SK-N-SH treated with all-trans-retinoic acid at 6 μM for 48 hours (cell line): ENCODE measurements around the gene PRKAR1B.

Experiments
- ATAC-seq: fragments of 200-7000 bp; cut with Tn5 transposase; 3 replicates; pipeline ENCODE4 v1.9.1; 2020; ENCODE audit warnings: mild to moderate bottlenecking, moderate library complexity
- ARNTL ChIP-seq: fragments of 450-650 bp; formaldehyde crosslinking; IDR thresholded peaks from 2 replicates; pipeline ENCODE4 v1.5.0; 2020; ENCODE audit warnings: low read depth, mild to moderate bottlenecking, moderate library complexity, borderline replicate concordance
- BACH2 ChIP-seq: fragments of 250-450 bp; sonication (Bioruptor Pico); IDR thresholded peaks from 2 replicates; pipeline ENCODE4 v1.9.0; 2021; ENCODE audit warnings: mild to moderate bottlenecking, borderline replicate concordance
- CSDC2 ChIP-seq: fragments of 250-450 bp; sonication (Bioruptor Pico); IDR thresholded peaks from 2 replicates; pipeline ENCODE4 v1.5.0; 2020; ENCODE audit warnings: mild to moderate bottlenecking, moderate library complexity
- ESRRG ChIP-seq: fragments of 250-450 bp; sonication (Bioruptor Pico); IDR thresholded peaks from 2 replicates; pipeline ENCODE4 v1.6.1; 2021; ENCODE audit warnings: mild to moderate bottlenecking
- GLIS3 ChIP-seq: fragments of 250-450 bp; sonication (Bioruptor Pico); IDR thresholded peaks from 2 replicates; pipeline ENCODE4 v1.5.0; 2020; ENCODE audit warnings: mild to moderate bottlenecking, moderate library complexity
- ISL1 ChIP-seq: fragments of 250-450 bp; sonication (Bioruptor Pico); IDR thresholded peaks from 2 replicates; pipeline ENCODE4 v2.1.2; 2022; ENCODE audit warnings: mild to moderate bottlenecking, moderate library complexity
- OSR1 ChIP-seq: fragments of 250-450 bp; sonication (Bioruptor Pico); IDR thresholded peaks from 2 replicates; pipeline ENCODE4 v1.8.0; 2022; ENCODE audit warnings: moderate library complexity, mild to moderate bottlenecking, inconsistent platforms
- POU6F1 ChIP-seq: fragments of 250-450 bp; sonication (Bioruptor Pico); IDR thresholded peaks from 2 replicates; pipeline ENCODE4 v1.8.0; 2021; ENCODE audit warnings: low read depth, mild to moderate bottlenecking, moderate library complexity, borderline replicate concordance
- PPARA ChIP-seq: fragments of 250-450 bp; sonication (Bioruptor Pico); IDR thresholded peaks from 2 replicates; pipeline ENCODE4 v1.5.0; 2020; ENCODE audit warnings: mild to moderate bottlenecking, borderline replicate concordance
- SNAI2 ChIP-seq: fragments of 250-450 bp; sonication (Bioruptor Pico); IDR thresholded peaks from 2 replicates; pipeline ENCODE4 v1.5.0; 2020; ENCODE audit warnings: mild to moderate bottlenecking, moderate library complexity
- TCF4 ChIP-seq: fragments of 250-450 bp; sonication (Bioruptor Pico); IDR thresholded peaks from 2 replicates; pipeline ENCODE4 v1.8.0; 2021; ENCODE audit warnings: mild to moderate bottlenecking, moderate library complexity, borderline replicate concordance
- TOX ChIP-seq: fragments of 250-450 bp; sonication (Bioruptor Pico); IDR thresholded peaks from 2 replicates; pipeline ENCODE4 v1.8.0; 2021; ENCODE audit warnings: mild to moderate bottlenecking, moderate library complexity, borderline replicate concordance
- ZC3H10 ChIP-seq: fragments of 250-450 bp; sonication (Bioruptor Pico); IDR thresholded peaks from 2 replicates; pipeline ENCODE4 v1.5.1; 2021; ENCODE audit warnings: mild to moderate bottlenecking, moderate library complexity
- ZFP3 ChIP-seq: fragments of 250-450 bp; sonication (Bioruptor Pico); IDR thresholded peaks from 2 replicates; pipeline ENCODE4 v1.5.0; 2020; ENCODE audit warnings: mild to moderate bottlenecking, moderate library complexity
- ZFP30 ChIP-seq: fragments of 450-650 bp; formaldehyde crosslinking; IDR thresholded peaks from 2 replicates; pipeline ENCODE4 v1.5.0; 2022; ENCODE audit warnings: mild to moderate bottlenecking, moderate library complexity
- ZNF565 ChIP-seq: fragments of 450-650 bp; formaldehyde crosslinking; conservative IDR thresholded peaks from 2 replicates; pipeline ENCODE4 v1.5.0; 2020; ENCODE audit warnings: low read depth, mild to moderate bottlenecking, moderate library complexity
- ZNF70 ChIP-seq: fragments of 450-650 bp; formaldehyde crosslinking; IDR thresholded peaks from 2 replicates; pipeline ENCODE4 v1.5.0; 2020; ENCODE audit warnings: mild to moderate bottlenecking, moderate library complexity
- ZNF8 ChIP-seq: fragments of 450-650 bp; formaldehyde crosslinking; IDR thresholded peaks from 2 replicates; pipeline ENCODE4 v1.5.0; 2020; ENCODE audit warnings: mild to moderate bottlenecking, moderate library complexity
- TF ChIP-seq, protein P1 (sequence below): fragments of 250-450 bp; sonication (Bioruptor Pico); IDR thresholded peaks from 2 replicates; pipeline ENCODE4 v1.8.0; 2020; ENCODE audit warnings: mild to moderate bottlenecking, moderate library complexity, borderline replicate concordance
- TF ChIP-seq, protein P2 (sequence below): fragments of 250-450 bp; sonication (Bioruptor Pico); IDR thresholded peaks from 2 replicates; pipeline ENCODE4 v1.5.1; 2020; ENCODE audit warnings: low read depth, mild to moderate bottlenecking, moderate library complexity
- TF ChIP-seq, protein P3 (sequence below): fragments of 250-450 bp; sonication (Bioruptor Pico); IDR thresholded peaks from 2 replicates; pipeline ENCODE4 v1.5.0; 2020; ENCODE audit warnings: mild to moderate bottlenecking, moderate library complexity

PRKAR1B gene

DNA sequence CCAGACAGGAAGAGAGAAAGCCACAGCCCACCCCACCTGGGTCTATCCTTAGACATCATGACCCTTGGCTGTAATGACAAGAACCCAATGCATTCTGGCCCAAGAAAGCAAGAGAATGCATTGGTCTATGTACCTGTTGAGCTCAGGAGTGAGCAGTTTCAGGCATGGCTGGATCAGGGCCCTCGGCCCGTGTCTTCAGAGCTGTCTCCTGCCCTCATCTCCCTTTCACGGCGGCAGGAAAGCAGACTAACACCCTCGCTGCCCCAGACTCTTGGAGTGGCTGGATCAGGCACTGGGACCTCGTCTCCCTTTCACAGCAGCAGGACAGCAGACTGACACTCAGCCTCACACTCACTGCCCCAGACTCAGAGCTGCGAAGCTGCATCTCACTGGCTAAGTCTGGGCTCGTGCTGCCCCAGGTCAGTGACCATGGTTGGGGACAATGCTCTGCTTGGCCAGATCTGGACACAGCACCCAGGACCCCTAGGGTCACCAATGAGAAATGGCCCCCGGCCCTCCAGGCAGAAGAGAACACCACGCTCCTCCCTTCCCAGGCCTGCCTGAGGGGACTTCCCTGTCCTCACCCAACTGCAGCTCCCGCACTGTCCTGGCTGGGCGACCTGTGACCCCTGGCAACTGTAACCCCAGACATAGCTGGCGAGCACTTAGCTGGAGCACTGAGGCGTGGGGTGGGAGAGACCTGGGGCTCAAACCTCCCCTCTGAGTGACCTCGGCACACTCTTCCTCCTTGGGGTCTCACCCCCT is 194.5 kb downstream of the PRKAR1B start:
- TF ChIP-seq GLIS3 (no peak), BACH2 (CRISPR knock-in tag) (no peak), ZNF565 (CRISPR knock-in tag) (no peak), PPARA (CRISPR knock-in tag) (no peak)
- TF ChIP-seq, protein P1, sequence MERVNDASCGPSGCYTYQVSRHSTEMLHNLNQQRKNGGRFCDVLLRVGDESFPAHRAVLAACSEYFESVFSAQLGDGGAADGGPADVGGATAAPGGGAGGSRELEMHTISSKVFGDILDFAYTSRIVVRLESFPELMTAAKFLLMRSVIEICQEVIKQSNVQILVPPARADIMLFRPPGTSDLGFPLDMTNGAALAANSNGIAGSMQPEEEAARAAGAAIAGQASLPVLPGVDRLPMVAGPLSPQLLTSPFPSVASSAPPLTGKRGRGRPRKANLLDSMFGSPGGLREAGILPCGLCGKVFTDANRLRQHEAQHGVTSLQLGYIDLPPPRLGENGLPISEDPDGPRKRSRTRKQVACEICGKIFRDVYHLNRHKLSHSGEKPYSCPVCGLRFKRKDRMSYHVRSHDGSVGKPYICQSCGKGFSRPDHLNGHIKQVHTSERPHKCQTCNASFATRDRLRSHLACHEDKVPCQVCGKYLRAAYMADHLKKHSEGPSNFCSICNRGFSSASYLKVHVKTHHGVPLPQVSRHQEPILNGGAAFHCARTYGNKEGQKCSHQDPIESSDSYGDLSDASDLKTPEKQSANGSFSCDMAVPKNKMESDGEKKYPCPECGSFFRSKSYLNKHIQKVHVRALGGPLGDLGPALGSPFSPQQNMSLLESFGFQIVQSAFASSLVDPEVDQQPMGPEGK (CRISPR knock-in tag), result no peak
- TF ChIP-seq, all 23 proteins: peak for 0

DNA sequence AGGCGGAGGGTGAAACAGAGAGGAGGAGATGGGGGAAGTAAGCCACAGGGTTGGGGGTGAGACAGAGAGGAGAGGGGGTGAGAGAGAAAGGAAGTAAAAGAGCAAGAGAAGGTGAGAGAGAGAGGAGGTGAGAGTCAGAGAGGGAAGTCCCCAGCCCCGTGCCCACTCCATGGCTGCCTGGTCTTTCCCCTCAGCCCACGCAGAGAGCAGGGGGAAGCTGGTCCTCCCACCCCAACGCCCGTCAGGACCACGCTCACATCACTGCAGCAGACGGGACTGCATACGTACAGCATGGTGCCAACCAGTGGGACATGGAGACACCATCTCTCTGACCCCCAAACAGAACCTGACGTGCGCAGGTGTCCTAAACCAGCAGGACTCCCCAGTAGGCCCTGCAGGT is 195.3 kb downstream of the PRKAR1B start:
- TF ChIP-seq GLIS3, result no peak
- TF ChIP-seq ZNF70, result no peak
- no peak for TF ChIP-seq ZFP3 (CRISPR knock-in tag)
- no peak; the same call in 2 of the 3 replicates for ATAC-seq

More for the DNA sequence above, 194.5 kb downstream of the PRKAR1B start:
- peak; percentile 12; the same call in 2 of the 3 replicates for ATAC-seq

DNA sequence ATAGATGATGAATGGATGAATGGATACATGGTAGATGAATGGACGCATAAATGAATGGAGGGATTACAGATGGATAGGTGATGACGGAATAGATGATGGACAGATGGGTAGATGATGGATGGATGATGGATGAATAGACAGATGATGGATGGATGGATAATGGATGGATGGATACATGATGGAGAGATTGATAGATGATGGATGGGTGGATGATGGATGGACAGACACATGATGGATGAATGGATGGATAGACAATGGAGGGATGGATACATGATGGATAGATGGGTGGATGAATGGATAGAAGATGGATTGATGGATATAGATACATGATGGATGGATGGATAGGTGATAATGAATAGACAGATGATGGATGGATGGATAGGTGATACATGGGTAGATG is 198.6 kb downstream of the PRKAR1B start:
- ATAC-seq, result no peak
- no peak for TF ChIP-seq ISL1 (CRISPR knock-in tag)
- no peak for TF ChIP-seq TCF4 (CRISPR knock-in tag)
- TF ChIP-seq, protein P2, sequence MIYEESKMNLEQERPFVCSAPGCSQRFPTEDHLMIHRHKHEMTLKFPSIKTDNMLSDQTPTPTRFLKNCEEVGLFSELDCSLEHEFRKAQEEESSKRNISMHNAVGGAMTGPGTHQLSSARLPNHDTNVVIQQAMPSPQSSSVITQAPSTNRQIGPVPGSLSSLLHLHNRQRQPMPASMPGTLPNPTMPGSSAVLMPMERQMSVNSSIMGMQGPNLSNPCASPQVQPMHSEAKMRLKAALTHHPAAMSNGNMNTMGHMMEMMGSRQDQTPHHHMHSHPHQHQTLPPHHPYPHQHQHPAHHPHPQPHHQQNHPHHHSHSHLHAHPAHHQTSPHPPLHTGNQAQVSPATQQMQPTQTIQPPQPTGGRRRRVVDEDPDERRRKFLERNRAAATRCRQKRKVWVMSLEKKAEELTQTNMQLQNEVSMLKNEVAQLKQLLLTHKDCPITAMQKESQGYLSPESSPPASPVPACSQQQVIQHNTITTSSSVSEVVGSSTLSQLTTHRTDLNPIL (CRISPR knock-in tag), result no peak
- TF ChIP-seq ZNF70, result no peak
- TF ChIP-seq ZNF565 (CRISPR knock-in tag), result no peak
- no peak for TF ChIP-seq ZFP3 (CRISPR knock-in tag)
- no peak for TF ChIP-seq TOX (CRISPR knock-in tag)
- no peak for TF ChIP-seq PPARA (CRISPR knock-in tag)
- TF ChIP-seq ZNF8 (CRISPR knock-in tag), result no peak
- TF ChIP-seq, protein P3, sequence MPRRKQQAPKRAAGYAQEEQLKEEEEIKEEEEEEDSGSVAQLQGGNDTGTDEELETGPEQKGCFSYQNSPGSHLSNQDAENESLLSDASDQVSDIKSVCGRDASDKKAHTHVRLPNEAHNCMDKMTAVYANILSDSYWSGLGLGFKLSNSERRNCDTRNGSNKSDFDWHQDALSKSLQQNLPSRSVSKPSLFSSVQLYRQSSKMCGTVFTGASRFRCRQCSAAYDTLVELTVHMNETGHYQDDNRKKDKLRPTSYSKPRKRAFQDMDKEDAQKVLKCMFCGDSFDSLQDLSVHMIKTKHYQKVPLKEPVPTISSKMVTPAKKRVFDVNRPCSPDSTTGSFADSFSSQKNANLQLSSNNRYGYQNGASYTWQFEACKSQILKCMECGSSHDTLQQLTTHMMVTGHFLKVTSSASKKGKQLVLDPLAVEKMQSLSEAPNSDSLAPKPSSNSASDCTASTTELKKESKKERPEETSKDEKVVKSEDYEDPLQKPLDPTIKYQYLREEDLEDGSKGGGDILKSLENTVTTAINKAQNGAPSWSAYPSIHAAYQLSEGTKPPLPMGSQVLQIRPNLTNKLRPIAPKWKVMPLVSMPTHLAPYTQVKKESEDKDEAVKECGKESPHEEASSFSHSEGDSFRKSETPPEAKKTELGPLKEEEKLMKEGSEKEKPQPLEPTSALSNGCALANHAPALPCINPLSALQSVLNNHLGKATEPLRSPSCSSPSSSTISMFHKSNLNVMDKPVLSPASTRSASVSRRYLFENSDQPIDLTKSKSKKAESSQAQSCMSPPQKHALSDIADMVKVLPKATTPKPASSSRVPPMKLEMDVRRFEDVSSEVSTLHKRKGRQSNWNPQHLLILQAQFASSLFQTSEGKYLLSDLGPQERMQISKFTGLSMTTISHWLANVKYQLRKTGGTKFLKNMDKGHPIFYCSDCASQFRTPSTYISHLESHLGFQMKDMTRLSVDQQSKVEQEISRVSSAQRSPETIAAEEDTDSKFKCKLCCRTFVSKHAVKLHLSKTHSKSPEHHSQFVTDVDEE (CRISPR knock-in tag), result no peak
- TF ChIP-seq GLIS3, result no peak
- TF ChIP-seq OSR1 (CRISPR knock-in tag), result no peak
- no peak for TF ChIP-seq ARNTL (CRISPR knock-in tag)
- TF ChIP-seq, all 23 proteins: peak for 0

DNA sequence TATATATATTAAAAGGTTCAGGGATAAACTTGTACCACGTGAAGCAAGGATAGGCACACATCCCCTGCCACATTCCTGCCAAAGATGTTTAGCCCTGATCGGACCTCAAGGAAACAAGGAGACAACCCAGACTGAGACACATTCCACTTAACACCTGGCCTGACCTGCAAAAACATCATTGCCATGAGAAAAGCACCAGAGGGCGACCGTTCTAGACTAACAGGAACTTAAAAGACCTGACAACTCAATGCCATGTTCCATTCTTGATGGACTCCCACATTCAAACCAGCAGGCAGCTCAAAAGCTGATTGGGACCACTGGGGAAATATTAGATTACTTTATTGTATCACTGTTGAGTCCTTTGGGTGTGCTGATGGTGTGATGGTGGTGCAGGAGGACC is 199.4 kb downstream of the PRKAR1B start:
- TF ChIP-seq ESRRG (no peak), CSDC2 (no peak), TOX (CRISPR knock-in tag) (no peak), ZFP3 (CRISPR knock-in tag) (no peak), ISL1 (CRISPR knock-in tag) (no peak), OSR1 (CRISPR knock-in tag) (no peak), SNAI2 (CRISPR knock-in tag) (no peak), ZNF8 (CRISPR knock-in tag) (no peak), ZFP30 (CRISPR knock-in tag) (no peak), POU6F1 (CRISPR knock-in tag) (no peak), ZC3H10 (CRISPR knock-in tag) (no peak), ARNTL (CRISPR knock-in tag) (no peak), ZNF565 (CRISPR knock-in tag) (no peak), PPARA (CRISPR knock-in tag) (no peak), TCF4 (CRISPR knock-in tag) (no peak)
- TF ChIP-seq, protein P3 (CRISPR knock-in tag), result no peak
- ATAC-seq, result no peak
